Adrenal gland (tissue), 12 donors: ENCODE measurements around the gene MAJIN. TPM values are rescaled to one million over a fixed set of nuclear protein-coding genes. Genes with fewer than 3 reads are reported as not detected.

Source experiments
- DNase-seq, 7 donors: peaks; one replicate each; pipeline ENCODE4 v3.0.0-alpha.2; 2019 to 2020
- H3K27ac ChIP-seq, 5 donors: fragments of 200-600 bp; sonication (generic) in 4 of 5; 1 replicate in 3 of 5; 2 replicates in 2 of 5; pipeline versions ENCODE4 v1.5.1 to v1.8.0; 2016 to 2020; ENCODE audit warnings: mild to moderate bottlenecking in 1 of 5
- H3K27me3 ChIP-seq: fragments of 200-600 bp; 2 replicates; pipeline ENCODE4 v1.8.0; 2021
- H3K36me3 ChIP-seq, 2 donors: fragments of 200-600 bp; replicated peaks in 1 of 2; 1 replicate in 1 of 2; 2 replicates in 1 of 2; pipeline versions ENCODE4 v1.5.1 to v1.8.0; 2018 to 2022
- H3K4me1 ChIP-seq, 2 donors: fragments of 200-600 bp; replicated peaks in 1 of 2; 1 replicate in 1 of 2; 2 replicates in 1 of 2; pipeline versions ENCODE4 v1.5.1 to v1.8.0; 2018 to 2021
- H3K4me3 ChIP-seq, 4 donors: fragments of 200-600 bp; sonication (generic) in 3 of 4; one replicate each; pipeline ENCODE4 v1.5.1; 2016 to 2018
- H3K9me3 ChIP-seq, 3 donors: fragments of 200-600 bp; sonication (generic) in 1 of 3; replicated peaks in 1 of 3; 1 replicate in 2 of 3; 2 replicates in 1 of 3; pipeline versions ENCODE4 v1.5.1 to v1.8.0; 2016 to 2021
- POLR2A ChIP-seq, 2 donors: fragments of 450-650 bp; IDR thresholded peaks; one replicate each; pipeline ENCODE4 v1.6.1; 2017; ENCODE audit warnings: antibody characterized with exemption in 2 of 2, mild to moderate bottlenecking in 2 of 2, moderate library complexity in 1 of 2
- WGBS, 4 donors: extraction: QIAGEN DNeasy Blood & Tissue Kit in 2 of 4; methylation state at CpG; one replicate each; pipeline versions ENCODE4 v1.1.5 to v1.1.7; 2013 to 2017; 5-methylcytosine and 5-hydroxymethylcytosine counted together
- intact Hi-C, 2 donors: fragments of 100-400 bp; cut with DNase I; formaldehyde crosslinking; loops; one replicate each; pipeline versions ENCODE4 v1.14.1 to v1.15.0; 2022 to 2023
- polyA plus RNA-seq, 3 donors: library from polyadenylated mRNA; stranded (reverse); fragments of 200-250 nt in 2 of 3; fragments of 350-450 nt in 1 of 3; fragmentation: Illumina TruSeq in 1 of 3; extraction: RNeasy Lipid Tissue Mini Kit (QIAGEN cat#74804) in 1 of 3; gene quantifications; one replicate each; pipeline ENCODE4 v1.2.3, GENCODE V29; 2013 to 2014
- total RNA-seq, 9 donors: library from RNA; depleted of rRNA in 4 of 9; stranded (reverse); fragments of >200 nt in 4 of 9; fragments of 120-200 nt in 1 of 9; fragmentation: NEBNext Ultra II Directional in 1 of 9; extraction: Animal tissue kit (Norgen Biotek cat#: 25700) in 1 of 9; gene quantifications; one replicate each; pipeline versions ENCODE4 v1.1.0 to v1.2.4, GENCODE V29; 2013 to 2023
- TF ChIP-seq, protein P1 (sequence below), 6 experiments: fragments of 450-650 bp in 4 of 6; fragments of 200-600 bp in 2 of 6; sonication (generic) in 1 of 6; IDR thresholded peaks; 1 replicate in 5 of 6; 2 replicates in 1 of 6; pipeline versions ENCODE4 v1.5.1 to v1.8.0; 2016 to 2021; ENCODE audit warnings: antibody characterized with exemption in 6 of 6, mild to moderate bottlenecking in 2 of 6, moderate library complexity in 1 of 6
- donor health status: healthy with polysubstance abuse.
- donor health status: Bipolar disorder and iron deficiency.
- donor health status: DM: yes; HTN: yes; CAD: no.
- donor health status: DM: no; HTN: no; CAD: no.
- donor health status: DM: no; HTN: no; CAD: no.
- donor health status: DM: yes; HTN: yes; CAD: no.

MAJIN gene
- total and polyA plus RNA-seq, 12 donors = 0.24 to 0.29 TPM; not detected in 10

DNA sequence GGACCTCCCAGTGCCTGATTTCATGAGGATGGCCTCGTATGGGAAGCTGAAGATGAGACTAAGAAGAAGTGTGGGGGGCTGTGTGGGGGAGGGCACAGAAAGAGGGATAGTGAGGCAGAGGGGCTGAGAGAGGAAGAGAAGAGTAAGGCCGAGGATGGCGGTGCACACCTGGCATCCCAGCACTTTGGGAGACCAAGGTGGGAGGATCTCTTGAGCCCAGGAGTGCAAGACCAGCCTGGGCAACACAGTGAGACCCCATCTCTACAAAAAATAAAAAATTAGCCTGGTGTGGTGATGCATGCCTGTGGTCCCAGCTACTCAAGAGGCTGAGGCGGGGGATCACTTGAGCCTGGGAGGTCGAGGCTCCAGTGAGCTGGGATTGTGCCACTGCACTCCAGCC is 80.0 kb downstream of the MAJIN start:
- no peak for DNase-seq
- Histone ChIP-seq H3K4me3 (no peak overlapping the region), H3K9me3 (no peaks in the 10 kb centered on the region), H3K36me3 (peaks cover 0 to 9% of the 10 kb centered on the region in 2 donors), H3K4me1 (peaks cover 0 to 10% of the 10 kb centered on the region in 2 donors), H3K27ac (no peak overlapping the region), H3K27me3 (no peaks in the 10 kb centered on the region)
- 77 to 86% (median 85%) methylated on average over 5 of the region's 5 CpGs for WGBS, 4 donors
- intact Hi-C loops = loop anchor here (5.0 kb wide), 1 partner anchor 45 kb away; no protein-coding TSS in a partner anchor
- TF ChIP-seq, protein P1, sequence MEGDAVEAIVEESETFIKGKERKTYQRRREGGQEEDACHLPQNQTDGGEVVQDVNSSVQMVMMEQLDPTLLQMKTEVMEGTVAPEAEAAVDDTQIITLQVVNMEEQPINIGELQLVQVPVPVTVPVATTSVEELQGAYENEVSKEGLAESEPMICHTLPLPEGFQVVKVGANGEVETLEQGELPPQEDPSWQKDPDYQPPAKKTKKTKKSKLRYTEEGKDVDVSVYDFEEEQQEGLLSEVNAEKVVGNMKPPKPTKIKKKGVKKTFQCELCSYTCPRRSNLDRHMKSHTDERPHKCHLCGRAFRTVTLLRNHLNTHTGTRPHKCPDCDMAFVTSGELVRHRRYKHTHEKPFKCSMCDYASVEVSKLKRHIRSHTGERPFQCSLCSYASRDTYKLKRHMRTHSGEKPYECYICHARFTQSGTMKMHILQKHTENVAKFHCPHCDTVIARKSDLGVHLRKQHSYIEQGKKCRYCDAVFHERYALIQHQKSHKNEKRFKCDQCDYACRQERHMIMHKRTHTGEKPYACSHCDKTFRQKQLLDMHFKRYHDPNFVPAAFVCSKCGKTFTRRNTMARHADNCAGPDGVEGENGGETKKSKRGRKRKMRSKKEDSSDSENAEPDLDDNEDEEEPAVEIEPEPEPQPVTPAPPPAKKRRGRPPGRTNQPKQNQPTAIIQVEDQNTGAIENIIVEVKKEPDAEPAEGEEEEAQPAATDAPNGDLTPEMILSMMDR (IDR thresholded peaks at IDR 0.05) = no peak
- no peak for TF ChIP-seq POLR2A (IDR thresholded peaks at IDR 0.05)

DNA sequence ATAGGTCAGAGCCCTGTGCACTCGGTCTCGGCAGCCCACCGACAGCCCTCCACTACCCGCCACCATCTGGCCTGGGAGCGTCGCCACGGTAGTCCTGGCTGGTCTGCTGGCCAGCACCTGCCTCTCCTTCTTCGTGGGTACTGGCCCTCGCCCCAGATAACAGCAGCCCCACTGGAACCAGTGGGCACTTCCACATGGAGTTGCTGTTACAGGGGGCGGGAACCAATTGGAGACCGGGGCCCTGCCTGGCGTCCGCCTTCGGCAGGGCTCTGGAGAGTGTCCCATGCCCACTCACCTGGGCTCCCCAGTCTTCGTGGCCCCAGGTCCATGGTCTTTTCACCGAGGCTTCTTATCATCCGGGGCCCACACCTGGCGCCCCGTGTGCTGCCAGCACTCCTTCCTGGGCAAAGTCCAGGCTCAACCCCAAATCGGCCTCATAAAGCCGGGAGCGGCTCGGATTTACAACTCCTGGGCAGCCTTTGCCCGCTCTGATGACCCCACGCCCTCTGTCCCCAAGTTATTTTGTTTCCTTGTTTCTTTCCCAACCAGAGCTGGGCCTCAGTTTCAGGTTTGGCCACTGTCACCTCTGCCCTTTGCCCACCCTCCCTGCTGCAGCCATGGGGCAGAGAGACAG is 80.6 kb downstream of the MAJIN start:
- no peaks in the 10 kb centered on the region for H3K9me3 ChIP-seq
- no peak overlapping the region for H3K27ac ChIP-seq
- 90 to 96% (median 93%) methylated on average over 9 to 25 of the region's 25 CpGs for WGBS, 4 donors
- no peak for DNase-seq
- intact Hi-C loops = loop anchor here (5.0 kb wide), 1 partner anchor 44 kb away; no protein-coding TSS in a partner anchor
- H3K4me1 ChIP-seq = peaks cover 0 to 10% of the 10 kb centered on the region in 2 donors
- H3K4me3 ChIP-seq = no peak overlapping the region
- no peaks in the 10 kb centered on the region for H3K27me3 ChIP-seq
- TF ChIP-seq, protein P1 (IDR thresholded peaks at IDR 0.05) = no peak
- no peak for TF ChIP-seq POLR2A (IDR thresholded peaks at IDR 0.05)
- H3K36me3 ChIP-seq = peaks cover 0 to 4% of the 10 kb centered on the region in 2 donors

DNA sequence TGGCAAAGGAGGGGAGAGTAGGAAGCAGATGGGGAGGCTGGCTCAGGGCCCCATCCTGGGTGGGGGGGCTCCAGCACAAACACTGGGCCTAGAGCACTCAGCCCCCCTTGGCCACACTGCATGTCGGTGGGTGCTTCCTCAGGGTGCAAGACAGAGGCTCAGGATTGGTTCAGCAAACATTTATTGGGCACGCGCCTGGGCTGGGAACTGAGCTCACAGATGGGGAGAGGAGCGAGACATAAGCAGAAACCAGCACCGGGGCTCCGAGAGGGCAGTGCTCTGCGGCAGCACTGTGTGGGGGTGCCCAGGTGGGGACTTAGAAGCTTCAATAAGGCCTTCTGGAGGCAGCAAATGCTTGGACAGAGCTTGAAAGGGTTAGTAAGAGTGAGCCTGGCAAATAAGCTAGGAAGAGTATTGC is 81.4 kb downstream of the MAJIN start:
- WGBS, 4 donors = 90 to 94% (median 92%) methylated on average over 4 to 7 of the region's 7 CpGs
- no peaks in the 10 kb centered on the region for H3K36me3 ChIP-seq
- no peak overlapping the region for H3K27ac ChIP-seq
- no peaks in the 10 kb centered on the region for H3K27me3 ChIP-seq
- H3K4me1 ChIP-seq = peaks cover 4 to 15% of the 10 kb centered on the region in 2 donors
- no peak for DNase-seq
- no peak for TF ChIP-seq POLR2A (IDR thresholded peaks at IDR 0.05)
- intact Hi-C loops = loop anchor here (5.0 kb wide), 1 partner anchor 43 kb away; no protein-coding TSS in a partner anchor
- no peak overlapping the region for H3K4me3 ChIP-seq
- H3K9me3 ChIP-seq = no peaks in the 10 kb centered on the region

DNA sequence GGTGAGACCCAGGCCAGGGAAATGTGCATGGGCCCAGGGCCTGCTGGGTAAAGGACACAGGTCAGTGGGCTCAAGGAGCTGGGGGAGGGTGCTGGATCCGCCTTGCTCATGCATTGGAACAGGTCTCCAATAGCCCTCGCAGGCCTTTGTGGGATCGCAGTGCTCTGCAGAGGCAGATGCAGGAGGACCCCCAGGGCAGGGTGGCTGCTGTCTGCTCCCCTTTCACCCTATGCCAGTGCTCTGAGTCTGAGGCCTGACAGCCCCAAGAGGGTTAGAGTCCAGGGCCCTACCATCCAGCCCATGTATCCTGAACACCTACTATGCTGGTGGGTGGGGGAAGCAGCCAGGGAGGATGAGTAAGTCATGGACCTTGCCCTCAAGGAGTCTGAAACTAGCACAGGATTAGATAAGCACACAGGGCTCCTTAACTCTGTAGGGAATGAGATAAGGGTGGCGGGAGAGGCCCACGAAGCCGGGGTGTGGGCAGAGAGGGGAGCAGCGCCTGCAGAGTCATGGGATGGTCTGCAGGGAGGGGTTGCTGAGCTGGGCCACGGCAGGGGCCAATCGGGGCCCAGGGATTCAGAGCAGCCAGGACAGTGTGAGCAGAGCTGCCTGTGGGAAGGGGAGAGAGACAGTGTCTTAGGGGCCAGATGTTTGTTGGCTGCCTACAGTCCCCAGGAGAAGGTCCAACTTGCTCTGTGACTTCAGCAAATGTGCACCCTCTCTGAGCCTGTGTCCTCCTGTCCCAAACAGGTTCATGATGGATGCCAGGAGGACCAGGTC is 83.0 kb downstream of the MAJIN start:
- H3K36me3 ChIP-seq = no peaks in the 10 kb centered on the region
- no peaks in the 10 kb centered on the region for H3K27me3 ChIP-seq
- no peaks in the 10 kb centered on the region for H3K9me3 ChIP-seq
- peaks cover 4 to 12% of the 10 kb centered on the region in 2 donors for H3K4me1 ChIP-seq
- no peak overlapping the region for H3K27ac ChIP-seq
- 50 to 64% (median 56%) methylated on average over 7 to 9 of the region's 9 CpGs for WGBS, 4 donors
- no peak for DNase-seq
- no peak overlapping the region for H3K4me3 ChIP-seq
- intact Hi-C loops = no loop called here
- no peak for TF ChIP-seq POLR2A (IDR thresholded peaks at IDR 0.05)
- TF ChIP-seq, protein P1 (IDR thresholded peaks at IDR 0.05) = no peak
